ENCODE measurements around the gene PARD3. TPM values are rescaled to one million over a fixed set of nuclear protein-coding genes. Genes with fewer than 3 reads are reported as not detected.

Gene PARD3
- total RNA-seq, 3 donors from 2014 or later (not counting 1 experiment from before 2014, with no cell fraction given), result 0.14 to 0.49 (median 0.38) TPM

- H3K36me3 Mint-ChIP-seq, result no peaks in the 10 kb centered on the region
- no peaks in the 10 kb centered on the region for H3K4me1 Mint-ChIP-seq
- H3K9me3 Mint-ChIP-seq, result no peaks in the 10 kb centered on the region
- Histone ChIP-seq H3K36me3 (ENCODE audit: control insufficient read depth, insufficient read depth, low read length) (no peaks in the 10 kb centered on the region), H3K27ac (ENCODE audit: low read length) (no peak overlapping the region), H3K4me3 (ENCODE audit: low read length) (no peak overlapping the region), H3K4me1 (ENCODE audit: control insufficient read depth, insufficient read depth, low read length) (no peaks in the 10 kb centered on the region), H3K27me3 (ENCODE audit: control insufficient read depth, insufficient read depth, low read length) (no peaks in the 10 kb centered on the region), H3K9me3 (ENCODE audit: control insufficient read depth, insufficient read depth, low read length) (no peaks in the 10 kb centered on the region)
- ATAC-seq (no peak), DNase-seq (no peak)
- intact Hi-C loops (cut with micrococcal nuclease), result no loop called here
- no peak overlapping the region for H3K27ac Mint-ChIP-seq
- no peak overlapping the region for H3K4me3 Mint-ChIP-seq
- 80% methylated on average over 2 of the region's 2 CpGs for WGBS (ENCODE audit: insufficient coverage)
- no peak for TF ChIP-seq CTCF (IDR thresholded peaks at IDR 0.05)
- H3K27me3 Mint-ChIP-seq (ENCODE audit: low read depth in 2 of 2), result peaks cover 0 to 8% of the 10 kb centered on the region in 2 donors
Observed at GRCh38 chr10:34696423-34696822, 118.7 kb downstream of the PARD3 start.

- no peaks in the 10 kb centered on the region for H3K9me3 Mint-ChIP-seq
- whole genome bisulfite sequencing (ENCODE audit: insufficient coverage), result 83% methylated on average over 13 of the region's 13 CpGs
- no peaks in the 10 kb centered on the region for H3K36me3 Mint-ChIP-seq
Observed at GRCh38 chr10:34690383-34691049, 124.6 kb downstream of the PARD3 start.

GRCh38 chr10:34689053-34689452, 126.0 kb downstream of the PARD3 start:
- TF ChIP-seq CTCF (IDR thresholded peaks at IDR 0.05), result no peak
- no peak overlapping the region for H3K4me3 Mint-ChIP-seq
- peaks cover 0 to 7% of the 10 kb centered on the region in 2 donors for H3K27me3 Mint-ChIP-seq (ENCODE audit: low read depth in 2 of 2)
- Histone ChIP-seq H3K9me3 (ENCODE audit: control insufficient read depth, insufficient read depth, low read length) (no peaks in the 10 kb centered on the region), H3K4me3 (ENCODE audit: low read length) (no peak overlapping the region), H3K27me3 (ENCODE audit: control insufficient read depth, insufficient read depth, low read length) (no peaks in the 10 kb centered on the region), H3K27ac (ENCODE audit: low read length) (no peak overlapping the region), H3K36me3 (ENCODE audit: control insufficient read depth, insufficient read depth, low read length) (no peaks in the 10 kb centered on the region), H3K4me1 (ENCODE audit: control insufficient read depth, insufficient read depth, low read length) (no peaks in the 10 kb centered on the region)
- H3K36me3 Mint-ChIP-seq, result no peaks in the 10 kb centered on the region
- no peaks in the 10 kb centered on the region for H3K4me1 Mint-ChIP-seq
- no peaks in the 10 kb centered on the region for H3K9me3 Mint-ChIP-seq
- WGBS (ENCODE audit: insufficient coverage), result 93% methylated on average over 8 of the region's 8 CpGs
- ATAC-seq (no peak), DNase-seq (no peak)
- no peak overlapping the region for H3K27ac Mint-ChIP-seq
- intact Hi-C loops (cut with micrococcal nuclease), result no loop called here

More at GRCh38 chr10:34690383-34691049, 124.6 kb downstream of the PARD3 start:
- Mint-ChIP-seq H3K4me3 (no peak overlapping the region), H3K4me1 (no peaks in the 10 kb centered on the region), H3K27me3 (ENCODE audit: low read depth in 2 of 2) (peaks cover 0 to 4% of the 10 kb centered on the region in 2 donors), H3K27ac (no peak overlapping the region)
- Histone ChIP-seq H3K36me3 (ENCODE audit: control insufficient read depth, insufficient read depth, low read length) (no peaks in the 10 kb centered on the region), H3K4me3 (ENCODE audit: low read length) (no peak overlapping the region), H3K27me3 (ENCODE audit: control insufficient read depth, insufficient read depth, low read length) (no peaks in the 10 kb centered on the region), H3K4me1 (ENCODE audit: control insufficient read depth, insufficient read depth, low read length) (no peaks in the 10 kb centered on the region), H3K27ac (ENCODE audit: low read length) (no peak overlapping the region), H3K9me3 (ENCODE audit: control insufficient read depth, insufficient read depth, low read length) (no peaks in the 10 kb centered on the region)
- no peak for ATAC-seq
- no peak for TF ChIP-seq CTCF (IDR thresholded peaks at IDR 0.05)
- DNase-seq, result no peak
- intact Hi-C loops (cut with micrococcal nuclease), result no loop called here
